NOMO-1 treated with dmso at 0.1 percent for 144 hours (cell line): ENCODE measurements around the gene RAB40C.

ENCODE experiments used
- DNase-seq: peaks from one replicate; lab custom pipeline; 2025; ENCODE audit not compliant: unreplicated experiment; lab: John Stamatoyannopoulos, UW

Gene RAB40C

GRCh38 chr16:678209-678857 is 88.5 kb downstream of the RAB40C start:
- no peak for DNase-seq
